Activated T-cell treated with anti-CD3 and anti-CD28 coated beads, Interleukin-2, amount 50 U/mL, for 1 hour (primary cell): ENCODE data around the gene SORCS3.

Source experiments
- DNase-seq: peaks from one replicate; pipeline ENCODE4 v3.0.0-alpha.2; 2020

SORCS3 gene

GRCh38 chr10:104779701-104780100 lies 138.6 kb downstream of the SORCS3 start:
- DNase-seq: no peak

- no peak for DNase-seq
These were observed 139.1 kb downstream of the SORCS3 start for GRCh38 chr10:104780165-104780564.

DNA sequence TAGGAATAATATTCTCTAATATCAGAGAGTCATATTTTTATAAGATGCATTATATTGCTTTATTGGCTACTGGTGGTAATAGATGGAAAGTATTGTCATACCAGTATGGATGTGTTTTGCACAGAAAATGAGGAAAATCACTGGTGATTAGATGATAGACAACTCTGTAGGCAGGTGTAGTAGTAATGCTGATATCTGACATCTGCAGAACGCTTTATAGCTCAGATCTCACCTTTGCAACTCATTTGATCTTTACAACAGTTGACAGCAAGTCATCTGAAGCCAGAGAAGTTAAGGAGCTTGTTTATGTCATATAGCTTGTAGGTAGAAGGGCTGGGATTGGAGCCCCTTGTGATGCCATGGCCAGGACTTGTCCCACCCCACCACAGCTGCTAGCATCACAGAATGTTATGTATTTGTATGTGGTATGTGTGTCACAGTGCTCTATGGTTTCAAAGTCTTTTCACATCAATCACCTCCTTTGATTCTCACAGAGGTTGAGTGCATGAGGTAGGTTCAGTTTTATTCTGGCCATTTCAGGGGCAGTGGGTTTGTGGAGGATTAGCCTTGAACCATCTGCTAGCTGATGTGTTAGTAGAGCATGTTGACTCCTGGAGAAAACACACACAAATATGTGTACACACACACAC lies 140.0 kb downstream of the SORCS3 start:
- DNase-seq: no peak

GRCh38 chr10:104784452-104784851 lies 143.4 kb downstream of the SORCS3 start:
- DNase-seq: no peak

DNA sequence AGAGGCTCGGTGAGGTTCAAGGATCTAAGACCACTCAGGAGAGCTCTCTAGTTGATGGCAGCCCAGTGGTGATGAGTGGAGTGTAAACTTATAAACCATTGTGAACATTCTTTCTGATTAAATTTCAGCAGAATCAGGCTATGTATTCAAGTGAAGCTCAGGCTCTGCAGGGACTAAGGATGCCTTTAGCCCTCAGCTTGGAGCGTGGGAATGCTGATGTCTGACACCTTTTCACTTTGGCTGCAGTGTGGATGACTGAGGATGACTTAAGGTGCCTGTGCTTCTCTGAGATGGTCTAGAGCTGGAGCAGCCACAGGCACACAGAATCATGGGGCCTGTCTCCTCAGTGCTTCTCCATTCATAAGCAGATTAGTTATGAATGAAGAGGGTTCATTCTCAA lies 150.4 kb downstream of the SORCS3 start:
- DNase-seq: no peak

- DNase-seq: no peak
These were observed 154.3 kb downstream of the SORCS3 start for GRCh38 chr10:104795411-104795810.

GRCh38 chr10:104796823-104797222 lies 155.7 kb downstream of the SORCS3 start:
- DNase-seq: no peak

DNA sequence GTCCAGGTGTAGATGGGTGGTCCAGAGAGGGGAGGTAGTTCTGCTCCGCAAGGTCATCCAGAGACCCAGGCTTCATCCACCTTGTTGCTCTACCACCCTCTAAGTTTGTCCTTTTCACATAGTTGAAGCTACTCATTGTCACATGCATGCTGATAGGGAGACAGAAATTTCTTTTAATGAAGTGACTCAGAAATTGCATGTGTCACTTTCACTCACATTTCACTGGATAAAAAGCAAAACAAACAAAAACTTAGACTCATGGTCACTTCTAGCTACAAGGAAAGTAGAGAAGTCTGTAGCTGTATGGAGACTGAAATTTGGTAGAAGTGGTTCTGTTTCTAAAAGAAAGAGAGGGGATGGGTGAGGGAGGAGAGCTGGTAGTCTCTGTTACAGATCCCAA lies 161.9 kb downstream of the SORCS3 start:
- DNase-seq: no peak

DNA sequence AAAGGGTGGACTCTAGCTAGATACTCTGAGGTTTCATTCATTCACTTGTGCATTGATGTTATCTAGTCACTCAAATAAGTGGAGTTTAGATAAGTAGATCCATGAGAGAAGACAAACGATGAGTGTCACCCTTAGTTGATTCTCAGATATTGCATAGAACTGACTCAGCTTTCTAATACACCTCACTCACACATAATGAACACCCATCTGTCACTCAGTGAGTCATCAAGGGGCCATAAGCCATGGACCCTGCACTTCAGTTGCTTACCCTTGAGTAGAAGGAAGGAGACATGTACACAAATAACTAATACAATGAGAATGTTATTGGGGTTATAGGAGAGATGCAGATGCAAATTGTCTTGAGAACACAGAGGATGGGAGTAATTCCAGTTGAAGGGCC lies 163.8 kb downstream of the SORCS3 start:
- no peak for DNase-seq

DNA sequence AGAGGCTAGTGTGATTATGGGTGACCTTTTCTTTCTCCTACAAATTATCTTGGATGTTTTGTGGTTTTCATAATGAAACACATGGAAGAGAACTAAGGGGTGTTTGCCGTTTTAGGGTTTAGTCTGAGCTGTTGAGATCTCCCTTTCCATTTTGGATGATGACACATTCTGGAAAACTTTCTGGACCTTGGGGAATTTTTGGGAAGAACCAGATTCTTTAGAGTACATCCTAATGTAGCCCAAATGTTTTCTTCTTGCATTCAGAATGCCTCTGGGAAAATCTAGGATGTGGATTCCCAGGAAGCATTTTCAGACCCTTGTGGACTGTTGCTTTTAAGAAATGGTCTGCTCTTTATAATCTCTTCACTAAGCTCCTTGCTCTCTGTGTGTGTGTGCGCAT lies 165.7 kb downstream of the SORCS3 start:
- no peak for DNase-seq

DNA sequence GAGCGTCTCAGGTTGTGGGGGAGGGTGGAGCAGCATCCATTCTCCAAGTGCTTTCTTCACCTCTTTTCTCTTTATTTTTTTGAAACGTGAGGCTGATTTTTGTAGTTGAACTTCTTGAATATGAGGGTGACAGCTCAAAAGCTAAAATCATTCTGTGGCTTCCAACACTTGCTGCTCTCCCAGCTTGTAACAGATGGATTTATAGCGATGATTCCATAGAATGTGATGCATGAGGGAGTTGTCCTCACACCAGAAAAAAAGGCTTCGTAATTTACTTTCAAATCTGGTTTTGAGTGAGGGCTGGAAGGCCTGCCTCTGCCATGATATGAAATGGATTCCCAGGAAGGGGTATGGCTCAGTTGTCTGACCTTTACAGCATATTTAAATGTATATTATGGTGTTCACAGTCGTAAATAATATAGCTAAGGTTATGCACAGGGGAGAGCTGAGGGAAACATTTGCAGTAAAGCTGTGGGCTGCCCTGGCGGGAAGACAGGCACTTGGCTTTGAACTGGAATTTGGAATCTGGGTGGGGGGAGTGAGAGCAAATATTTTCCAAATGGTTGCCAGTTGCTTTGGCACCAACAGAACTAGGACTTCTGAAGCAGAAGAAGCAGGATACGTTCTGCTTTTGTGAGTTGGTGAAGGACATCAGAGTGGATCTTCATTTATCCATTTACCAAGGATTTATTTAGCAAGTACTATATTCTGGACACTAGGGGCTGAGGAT lies 166.7 kb downstream of the SORCS3 start:
- no peak for DNase-seq

- DNase-seq: no peak
These were observed 168.4 kb downstream of the SORCS3 start for GRCh38 chr10:104809288-104810090.

GRCh38 chr10:104811166-104811565 lies 170.1 kb downstream of the SORCS3 start:
- DNase-seq: no peak

DNA sequence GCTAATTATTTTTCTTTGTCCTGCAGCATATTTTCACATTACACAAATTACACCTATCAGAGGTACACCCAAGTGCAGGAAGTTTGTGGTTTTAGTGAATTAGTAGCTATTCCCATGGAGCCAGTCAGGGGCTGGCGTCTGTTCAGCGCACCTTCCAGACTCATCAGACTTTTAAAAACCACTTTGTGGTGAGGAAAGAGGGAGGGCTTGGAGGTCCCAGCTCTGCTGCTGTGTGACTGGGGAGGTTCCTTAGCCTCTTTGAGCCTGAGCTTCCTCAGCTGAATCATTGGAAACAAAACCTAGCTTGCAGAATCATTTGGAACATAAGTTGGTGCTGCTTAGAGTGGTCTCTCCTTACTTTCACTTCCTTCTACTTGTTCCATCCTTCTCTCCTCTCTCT lies 175.4 kb downstream of the SORCS3 start:
- DNase-seq: no peak

DNA sequence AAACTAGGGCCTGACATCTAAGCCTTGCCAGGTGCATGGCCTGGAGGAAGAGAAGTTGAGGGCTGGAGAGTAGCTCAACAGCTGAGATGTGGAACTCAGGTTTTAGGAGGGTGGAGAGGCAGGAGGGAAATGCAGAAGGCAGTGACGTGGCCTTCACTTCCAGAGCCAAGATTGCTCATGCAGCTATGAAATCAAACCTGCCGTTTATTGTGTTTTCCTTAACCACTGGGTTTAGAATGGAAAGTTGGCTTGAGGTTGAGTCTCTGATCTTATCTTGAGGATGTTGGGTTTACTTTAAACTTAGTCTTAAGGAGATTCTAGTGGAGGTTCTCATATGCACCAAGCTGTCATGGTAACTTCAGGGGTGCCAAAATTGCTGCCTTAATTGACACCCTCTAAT lies 178.6 kb downstream of the SORCS3 start:
- DNase-seq: no peak

GRCh38 chr10:104822088-104822487 lies 181.0 kb downstream of the SORCS3 start:
- no peak for DNase-seq

DNA sequence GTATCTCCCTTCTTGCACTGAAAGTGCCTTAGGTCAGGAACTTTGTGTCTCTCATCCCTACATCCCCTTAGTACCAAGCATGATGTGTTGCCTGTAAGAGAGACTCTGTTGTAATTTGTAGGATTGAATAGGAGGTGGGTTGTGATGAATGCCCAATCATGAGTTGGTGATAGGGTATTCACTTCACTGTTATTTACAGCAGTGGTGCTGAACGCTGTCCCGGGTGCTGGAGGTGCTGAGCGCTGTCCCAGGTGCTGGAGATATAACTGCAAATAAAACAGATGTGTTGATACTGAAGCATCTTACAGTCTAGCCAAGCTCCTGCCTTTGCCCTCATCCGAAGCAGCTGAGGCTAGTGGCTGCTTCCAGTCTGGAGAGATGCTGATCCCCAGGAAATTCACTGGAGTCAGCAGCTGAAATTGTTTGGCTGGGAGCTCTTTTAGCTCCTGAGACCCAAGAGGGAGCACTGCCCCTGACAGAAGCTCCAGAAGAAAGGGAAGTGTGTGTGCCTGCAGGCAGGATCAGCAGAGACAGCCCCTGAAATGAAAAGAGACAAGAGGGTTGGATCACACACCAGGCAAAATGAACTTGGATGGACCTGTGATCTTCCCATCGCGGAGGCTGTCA lies 183.4 kb downstream of the SORCS3 start:
- peak; percentile 19 for DNase-seq

- DNase-seq: no peak
These were observed 190.2 kb downstream of the SORCS3 start for GRCh38 chr10:104831272-104831671.

DNA sequence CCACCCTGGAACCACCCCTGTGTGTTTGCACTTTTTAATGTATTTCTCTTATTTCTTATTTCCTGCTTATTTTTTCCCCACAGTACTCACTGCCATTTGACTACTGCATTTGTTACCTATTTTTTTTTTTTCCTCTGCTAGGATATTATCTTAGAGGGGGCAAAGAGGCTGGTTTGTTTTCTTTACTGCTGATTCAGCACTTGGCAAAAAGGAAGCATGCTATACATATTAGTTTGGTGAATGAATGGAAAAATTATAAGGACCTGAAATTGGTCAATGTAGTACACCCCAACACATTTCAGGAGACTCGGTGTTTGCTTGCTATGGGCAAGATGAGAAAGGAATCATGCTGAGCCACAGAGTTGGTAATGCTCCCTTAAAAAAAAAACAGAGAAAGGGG lies 193.5 kb downstream of the SORCS3 start:
- no peak for DNase-seq

DNA sequence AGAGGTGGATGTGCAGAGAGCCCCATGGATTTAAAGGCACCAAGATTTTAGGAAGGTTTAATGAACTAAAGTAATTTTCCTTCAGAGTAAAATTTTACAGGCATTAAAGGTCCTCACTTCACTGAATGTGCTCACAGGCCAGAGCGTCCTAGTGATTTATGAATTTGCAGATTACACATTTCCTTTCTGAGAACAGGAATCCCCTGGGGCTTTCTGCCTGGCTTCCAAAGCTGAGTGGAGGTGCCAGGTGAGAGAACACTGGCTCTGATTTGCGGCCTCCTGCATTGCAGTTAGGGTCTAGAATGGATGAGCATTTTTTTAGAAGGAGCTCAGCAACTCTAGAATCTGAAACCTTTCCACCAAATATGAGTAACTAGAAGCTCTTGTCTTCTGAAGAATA lies 194.3 kb downstream of the SORCS3 start:
- no peak for DNase-seq

GRCh38 chr10:104842704-104843103 lies 201.6 kb downstream of the SORCS3 start:
- DNase-seq: no peak

- no peak for DNase-seq
These were observed 203.0 kb downstream of the SORCS3 start for GRCh38 chr10:104844073-104844472.

GRCh38 chr10:104850023-104850422 lies 208.9 kb downstream of the SORCS3 start:
- DNase-seq: no peak
